ENCODE measurements around the gene ST6GALNAC3.

GRCh38 chr1:76135835-76136234, 61.3 kb downstream of the ST6GALNAC3 start:
- TF ChIP-seq GATA2 (IDR thresholded peaks at IDR 0.05; ENCODE audit: low read depth, low read length) (no peak), GATA3 (IDR thresholded peaks at IDR 0.05; ENCODE audit: low read depth, low read length) (no peak)
